Fibroblast of lung (primary cell): Measurements from ENCODE around the gene ZBTB7C. TPM values are rescaled to one million over a fixed set of nuclear protein-coding genes. Genes with fewer than 3 reads are reported as not detected.

ENCODE experiments used
- DNase-seq, 2 donors: peaks; one replicate each; pipeline versions ENCODE4 v3.0.0 to v3.0.0-alpha.2; 2010; ENCODE audit warnings: low read depth in 2 of 2
- H2AFZ ChIP-seq: 2 replicates; pipeline ENCODE4 v1.5.1; 2012; ENCODE audit warnings: low read length, control low read depth, inconsistent platforms
- H3K27ac ChIP-seq: 2 replicates; pipeline ENCODE4 v1.5.1; 2011; ENCODE audit warnings: low read length, control low read depth; ENCODE audit not compliant: insufficient read depth
- H3K27me3 ChIP-seq: 2 replicates; pipeline ENCODE4 v1.5.1; 2011; ENCODE audit warnings: mild to moderate bottlenecking, low read length; ENCODE audit not compliant: control insufficient read depth, insufficient read depth
- H3K36me3 ChIP-seq: 2 replicates; pipeline ENCODE4 v1.5.1; 2011; ENCODE audit warnings: low read length; ENCODE audit not compliant: control insufficient read depth, insufficient read depth
- H3K4me1 ChIP-seq: 2 replicates; pipeline ENCODE4 v1.5.1; 2011; ENCODE audit warnings: low read length; ENCODE audit not compliant: control insufficient read depth, insufficient read depth; ENCODE audit errors: extremely low read depth
- H3K4me2 ChIP-seq: 2 replicates; pipeline ENCODE4 v1.5.1; 2011; ENCODE audit warnings: low read length, control low read depth; ENCODE audit not compliant: insufficient read depth; ENCODE audit errors: extremely low read depth
- H3K4me3 ChIP-seq, 4 experiments: fragments of 200-600 bp in 1 of 4; sonication (generic) in 1 of 4; replicated peaks in 1 of 4; 2 replicates each; pipeline ENCODE4 v1.5.1; 2011 to 2016; ENCODE audit warnings: low read length in 4 of 4, low read depth in 3 of 4, mild to moderate bottlenecking in 3 of 4, control low read depth in 2 of 4, inconsistent platforms in 1 of 4, mixed read lengths in 1 of 4; ENCODE audit not compliant: insufficient read depth in 1 of 4; ENCODE audit errors: control extremely low read depth in 1 of 4
- H3K79me2 ChIP-seq: 2 replicates; pipeline ENCODE4 v1.5.1; 2012; ENCODE audit warnings: mild to moderate bottlenecking, low read length, inconsistent platforms; ENCODE audit not compliant: control insufficient read depth, insufficient read depth
- H3K9ac ChIP-seq: 2 replicates; pipeline ENCODE4 v1.5.1; 2011; ENCODE audit warnings: mild to moderate bottlenecking, low read length, control low read depth; ENCODE audit not compliant: insufficient read depth
- H3K9me3 ChIP-seq: 2 replicates; pipeline ENCODE4 v1.5.1; 2012; ENCODE audit warnings: low read depth, low read length; ENCODE audit not compliant: control insufficient read depth, insufficient read depth
- H4K20me1 ChIP-seq: 2 replicates; pipeline ENCODE4 v1.5.1; 2011; ENCODE audit warnings: low read length; ENCODE audit not compliant: control insufficient read depth, insufficient read depth; ENCODE audit errors: extremely low read depth
- EZH2 ChIP-seq: IDR thresholded peaks from 2 replicates; pipeline ENCODE4 v1.5.1; 2012; ENCODE audit warnings: low read length, control low read depth, mild to moderate bottlenecking; ENCODE audit errors: missing control alignments
- polyA plus RNA-seq, 2 donors: library from polyadenylated mRNA; depleted of rRNA in 1 of 2; stranded (reverse) in 1 of 2; unstranded in 1 of 2; fragments of >200 nt; gene quantifications; 2 replicates each; pipeline ENCODE4 v1.2.1, GENCODE V29; 2011 to 2012; ENCODE audit warnings: missing spikeins in 1 of 2
- total RNA-seq: library from RNA; depleted of rRNA; stranded (reverse); fragments of >200 nt; gene quantifications from 2 replicates; pipeline ENCODE4 v1.2.1, GENCODE V29; 2014
- TF ChIP-seq, protein P1 (sequence below), 2 donors: IDR thresholded peaks in 1 of 2; conservative IDR thresholded peaks in 1 of 2; 1 replicate in 1 of 2; 2 replicates in 1 of 2; pipeline ENCODE4 v1.5.1; 2011 to 2012; ENCODE audit warnings: low read length in 2 of 2, control low read depth in 1 of 2, inconsistent platforms in 1 of 2, low read depth in 1 of 2, mild to moderate bottlenecking in 1 of 2

ZBTB7C gene
- total and polyA plus RNA-seq, 2 donors (not counting 1 experiment from before 2014, with no cell fraction given) = 0.19 to 0.33 TPM

DNA sequence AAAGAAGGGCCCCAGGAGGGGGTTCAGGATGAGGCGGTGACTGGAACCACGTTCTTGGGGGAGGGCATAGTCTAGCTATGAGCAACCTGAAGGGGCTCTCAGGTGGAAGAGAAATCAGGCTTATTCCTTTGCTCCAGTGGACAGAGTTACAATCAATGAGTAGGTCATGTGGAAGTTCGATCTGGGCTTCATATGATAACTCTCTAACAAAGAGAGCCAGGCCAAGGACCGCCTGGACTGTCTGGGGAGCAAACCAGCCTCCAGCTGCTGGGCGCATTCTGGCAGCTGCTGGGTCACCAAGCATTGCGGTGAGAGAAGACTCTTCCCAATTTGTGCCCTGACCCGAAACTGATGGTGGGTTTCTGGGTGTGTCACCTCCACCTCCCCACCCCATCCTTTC is 298.4 kb downstream of the ZBTB7C start:
- Histone ChIP-seq H2AFZ (no peak overlapping the region), H3K27ac (no peak overlapping the region), H3K36me3 (no peaks in the 10 kb centered on the region), H4K20me1 (no peaks in the 10 kb centered on the region), H3K9me3 (no peaks in the 10 kb centered on the region), H3K4me3 (no peak overlapping the region), H3K4me2 (no peak overlapping the region), H3K9ac (no peak overlapping the region), H3K27me3 (no peaks in the 10 kb centered on the region), H3K4me1 (no peaks in the 10 kb centered on the region), H3K79me2 (no peaks in the 10 kb centered on the region)
- TF ChIP-seq EZH2 = no peak
- TF ChIP-seq, protein P1, sequence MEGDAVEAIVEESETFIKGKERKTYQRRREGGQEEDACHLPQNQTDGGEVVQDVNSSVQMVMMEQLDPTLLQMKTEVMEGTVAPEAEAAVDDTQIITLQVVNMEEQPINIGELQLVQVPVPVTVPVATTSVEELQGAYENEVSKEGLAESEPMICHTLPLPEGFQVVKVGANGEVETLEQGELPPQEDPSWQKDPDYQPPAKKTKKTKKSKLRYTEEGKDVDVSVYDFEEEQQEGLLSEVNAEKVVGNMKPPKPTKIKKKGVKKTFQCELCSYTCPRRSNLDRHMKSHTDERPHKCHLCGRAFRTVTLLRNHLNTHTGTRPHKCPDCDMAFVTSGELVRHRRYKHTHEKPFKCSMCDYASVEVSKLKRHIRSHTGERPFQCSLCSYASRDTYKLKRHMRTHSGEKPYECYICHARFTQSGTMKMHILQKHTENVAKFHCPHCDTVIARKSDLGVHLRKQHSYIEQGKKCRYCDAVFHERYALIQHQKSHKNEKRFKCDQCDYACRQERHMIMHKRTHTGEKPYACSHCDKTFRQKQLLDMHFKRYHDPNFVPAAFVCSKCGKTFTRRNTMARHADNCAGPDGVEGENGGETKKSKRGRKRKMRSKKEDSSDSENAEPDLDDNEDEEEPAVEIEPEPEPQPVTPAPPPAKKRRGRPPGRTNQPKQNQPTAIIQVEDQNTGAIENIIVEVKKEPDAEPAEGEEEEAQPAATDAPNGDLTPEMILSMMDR (conservative IDR thresholded peaks at IDR 0.05 in 1 of 2, IDR thresholded peaks at IDR 0.05 in 1 of 2; ENCODE audit: low read depth in 1 of 2, low read length in 2 of 2) = no peak
- DNase-seq = no peak

DNA sequence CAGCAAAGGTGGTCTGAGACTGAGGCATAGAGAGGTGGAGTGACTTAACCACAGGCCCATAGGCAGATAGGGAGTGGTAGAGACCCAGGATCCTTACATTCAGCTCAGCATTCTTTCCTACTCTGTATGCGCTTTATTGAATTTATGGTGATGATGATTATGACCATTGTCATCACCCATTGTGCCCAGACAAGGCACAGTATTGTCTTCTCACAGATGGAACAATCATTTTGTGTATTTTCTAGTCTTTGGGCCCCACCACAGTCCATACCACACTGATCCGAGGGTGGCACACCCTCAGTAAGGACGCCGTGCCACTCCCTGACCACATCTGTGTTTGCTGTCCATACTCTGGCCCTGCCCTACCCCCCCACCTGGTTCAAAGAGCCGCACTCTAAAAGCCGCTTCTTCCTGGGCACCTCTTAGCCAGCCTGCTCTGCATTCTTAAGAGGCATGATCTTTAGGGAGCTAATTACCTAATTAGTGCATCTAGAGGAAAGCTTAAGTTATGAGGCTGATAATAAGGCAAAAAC is 299.2 kb downstream of the ZBTB7C start:
- no peak overlapping the region for H3K9ac ChIP-seq
- H3K79me2 ChIP-seq = no peaks in the 10 kb centered on the region
- no peak overlapping the region for H2AFZ ChIP-seq
- no peak overlapping the region for H3K4me2 ChIP-seq
- no peak overlapping the region for H3K4me3 ChIP-seq
- H3K36me3 ChIP-seq = no peaks in the 10 kb centered on the region
- H4K20me1 ChIP-seq = no peaks in the 10 kb centered on the region
- no peak for DNase-seq
- no peaks in the 10 kb centered on the region for H3K9me3 ChIP-seq
- no peak overlapping the region for H3K27ac ChIP-seq
- TF ChIP-seq, protein P1 (conservative IDR thresholded peaks at IDR 0.05 in 1 of 2, IDR thresholded peaks at IDR 0.05 in 1 of 2; ENCODE audit: low read depth in 1 of 2, low read length in 2 of 2) = no peak
- no peak for TF ChIP-seq EZH2
- no peaks in the 10 kb centered on the region for H3K4me1 ChIP-seq
- H3K27me3 ChIP-seq = no peaks in the 10 kb centered on the region

DNA sequence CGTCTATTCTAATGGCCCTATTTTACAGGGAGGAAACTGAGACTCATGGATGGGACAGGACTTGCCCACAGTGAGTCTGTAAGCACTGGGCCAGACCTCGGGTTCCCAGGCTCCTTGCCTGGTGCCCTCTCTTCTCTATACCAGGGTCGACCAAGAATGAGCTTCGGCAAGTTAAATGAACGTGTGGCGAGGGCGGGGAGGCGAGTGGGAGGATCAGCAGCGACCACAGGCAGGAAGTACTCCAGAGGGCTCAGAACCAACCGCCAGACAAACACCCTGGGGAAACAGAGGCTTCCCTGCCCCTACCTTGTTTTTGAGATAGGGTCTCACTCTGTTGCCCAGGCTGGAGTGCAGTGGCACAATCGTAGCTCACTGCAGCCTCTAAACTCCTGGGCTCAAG is 301.0 kb downstream of the ZBTB7C start:
- TF ChIP-seq EZH2 = no peak
- TF ChIP-seq, protein P1 (conservative IDR thresholded peaks at IDR 0.05 in 1 of 2, IDR thresholded peaks at IDR 0.05 in 1 of 2; ENCODE audit: low read depth in 1 of 2, low read length in 2 of 2) = no peak
- Histone ChIP-seq H3K27me3 (no peaks in the 10 kb centered on the region), H3K79me2 (no peaks in the 10 kb centered on the region)

More for the DNA sequence above, 301.0 kb downstream of the ZBTB7C start:
- no peaks in the 10 kb centered on the region for H3K4me1 ChIP-seq
- no peak for DNase-seq
- H4K20me1 ChIP-seq = no peaks in the 10 kb centered on the region
- H3K9me3 ChIP-seq = no peaks in the 10 kb centered on the region
- H3K4me2 ChIP-seq = no peak overlapping the region
- H3K9ac ChIP-seq = no peak overlapping the region
- H3K4me3 ChIP-seq = no peak overlapping the region
- no peaks in the 10 kb centered on the region for H3K36me3 ChIP-seq
- H3K27ac ChIP-seq = no peak overlapping the region
- H2AFZ ChIP-seq = no peak overlapping the region
